HL-60/S4 (cell line): ENCODE data around the gene TMEM11.

ENCODE experiments used
- in situ Hi-C: fragments of 300-500 bp; cut with MboI; formaldehyde crosslinking; loops from 2 replicates; pipeline ENCODE4 v1.14.3; 2022; ENCODE audit warnings: low sequenced_read_pairs

TMEM11 gene

DNA sequence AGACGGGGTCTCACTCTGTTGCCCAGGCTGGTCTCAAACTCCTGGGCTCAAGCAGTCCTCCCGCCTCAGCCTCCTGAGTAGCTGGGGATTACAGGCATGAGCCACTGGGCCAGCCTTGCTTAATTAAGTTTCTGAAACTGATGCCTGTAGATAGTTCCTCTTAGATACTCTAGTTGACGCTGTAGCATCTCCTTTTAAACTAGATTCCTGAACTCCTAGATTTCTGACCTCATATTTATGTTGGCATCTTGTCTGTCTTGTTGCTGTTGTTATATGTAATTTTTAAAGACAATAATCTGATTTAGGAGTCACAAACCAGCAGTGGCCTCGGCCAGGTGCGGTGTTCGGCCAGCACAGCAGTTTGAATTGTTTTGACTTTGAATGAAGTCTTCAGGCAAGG lies 49.7 kb downstream of the TMEM11 start:
- in situ Hi-C loops = no loop called here

DNA sequence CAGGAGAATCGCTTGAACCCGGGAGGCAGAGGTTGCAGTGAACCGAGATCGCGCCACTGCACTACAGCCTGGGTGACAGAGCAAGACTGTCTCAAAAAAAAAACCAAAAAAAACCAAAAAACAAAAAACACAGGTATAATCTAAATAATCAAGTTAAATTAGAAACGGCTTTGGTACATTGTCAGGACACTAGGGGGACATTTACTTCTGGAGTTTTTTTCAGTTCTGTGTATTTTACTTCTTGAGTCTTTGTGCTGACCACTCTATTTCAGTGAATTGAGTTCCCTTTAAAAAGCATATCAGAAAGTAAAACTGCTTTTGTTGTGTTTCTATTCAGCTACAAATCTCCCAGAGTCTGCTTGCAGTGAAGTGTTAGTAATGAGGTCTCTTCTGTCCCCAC lies 50.9 kb downstream of the TMEM11 start:
- in situ Hi-C loops = no loop called here

DNA sequence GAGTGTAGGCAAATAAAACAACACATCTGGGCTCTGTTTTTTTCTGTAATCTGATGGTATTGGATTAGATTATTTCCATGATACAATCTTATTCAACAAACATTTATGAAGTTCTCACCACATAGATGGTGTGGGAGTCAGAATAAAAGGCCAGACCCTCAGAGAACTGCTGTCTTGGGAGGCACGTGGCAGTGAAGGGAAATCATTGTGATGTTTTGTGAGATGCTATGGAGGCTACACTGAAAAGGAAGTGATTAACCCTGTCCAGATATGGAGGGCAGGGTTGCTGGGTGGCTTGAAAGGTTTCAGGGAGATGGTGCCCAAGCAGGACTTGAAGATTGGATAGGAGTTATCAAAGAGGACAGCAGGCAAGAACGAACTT lies 51.6 kb downstream of the TMEM11 start:
- in situ Hi-C loops = no loop called here

GRCh38 chr17:21161498-21162393 lies 52.2 kb downstream of the TMEM11 start:
- in situ Hi-C loops = no loop called here

- in situ Hi-C loops = no loop called here
Observed at GRCh38 chr17:21160401-21160800, 53.6 kb downstream of the TMEM11 start.

GRCh38 chr17:21157586-21158370 lies 56.2 kb downstream of the TMEM11 start:
- in situ Hi-C loops = no loop called here

DNA sequence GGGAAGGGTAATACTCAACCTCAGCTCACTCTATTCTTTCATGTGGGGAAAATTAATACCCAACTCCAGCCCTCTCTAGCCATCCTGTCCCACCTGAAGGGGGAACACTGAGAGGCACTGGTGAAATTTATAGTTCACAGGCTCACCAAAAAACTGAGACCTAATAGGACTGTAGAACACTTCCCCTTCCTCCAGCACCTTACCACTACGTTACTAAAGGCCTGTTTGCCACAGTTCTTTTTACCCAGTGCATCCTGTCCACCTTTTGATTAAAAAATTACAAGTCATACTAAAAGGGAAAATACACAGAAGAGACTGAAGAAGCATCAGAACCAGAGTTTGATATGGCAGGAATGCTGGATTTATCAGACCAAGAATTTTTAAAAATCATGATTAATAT lies 61.2 kb downstream of the TMEM11 start:
- in situ Hi-C loops = no loop called here

DNA sequence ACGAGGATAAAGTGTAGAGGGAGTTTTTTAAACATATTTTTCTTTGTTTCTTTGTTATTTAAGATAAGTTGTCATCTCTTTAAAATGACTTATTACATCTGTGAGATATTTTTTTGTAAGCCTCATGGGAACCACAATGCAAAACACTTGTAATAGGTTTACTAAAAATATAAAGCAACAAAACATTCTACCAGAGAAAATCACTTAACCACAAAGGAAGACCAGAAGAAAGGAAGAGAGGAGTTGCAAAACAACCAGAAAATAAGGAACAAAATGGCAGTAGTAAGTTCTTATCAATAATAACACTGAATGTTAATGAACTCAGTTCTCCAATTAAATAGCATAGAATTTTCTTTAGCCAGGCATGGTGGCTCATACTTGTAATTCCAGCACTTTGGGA lies 64.3 kb downstream of the TMEM11 start:
- in situ Hi-C loops = no loop called here
